Upper lobe of left lung (tissue), 4 donors: Measurements from ENCODE around the gene SUPT4H1.

Experiments
- CTCF ChIP-seq, 6 experiments: fragments of 450-650 bp in 4 of 6; fragments of 200-600 bp in 2 of 6; sonication (generic) in 2 of 6; IDR thresholded peaks; one replicate each; pipeline ENCODE4 v1.5.1; 2016 to 2019; ENCODE audit warnings: antibody characterized with exemption in 6 of 6
- EP300 ChIP-seq, 4 donors: sonication (generic); formaldehyde crosslinking; IDR thresholded peaks; one replicate each; pipeline ENCODE4 v1.5.1; 2017; ENCODE audit warnings: antibody characterized with exemption in 4 of 4, control low read depth in 2 of 4
- POLR2A ChIP-seq, 4 donors: fragments of 450-650 bp; IDR thresholded peaks; one replicate each; pipeline ENCODE4 v1.5.1; 2016 to 2017; ENCODE audit warnings: antibody characterized with exemption in 4 of 4, mild to moderate bottlenecking in 2 of 4
- POLR2AphosphoS5 ChIP-seq, 2 donors: sonication (generic); formaldehyde crosslinking; IDR thresholded peaks; one replicate each; pipeline ENCODE4 v1.5.1; 2017; ENCODE audit warnings: antibody characterized with exemption in 2 of 2

DNA sequence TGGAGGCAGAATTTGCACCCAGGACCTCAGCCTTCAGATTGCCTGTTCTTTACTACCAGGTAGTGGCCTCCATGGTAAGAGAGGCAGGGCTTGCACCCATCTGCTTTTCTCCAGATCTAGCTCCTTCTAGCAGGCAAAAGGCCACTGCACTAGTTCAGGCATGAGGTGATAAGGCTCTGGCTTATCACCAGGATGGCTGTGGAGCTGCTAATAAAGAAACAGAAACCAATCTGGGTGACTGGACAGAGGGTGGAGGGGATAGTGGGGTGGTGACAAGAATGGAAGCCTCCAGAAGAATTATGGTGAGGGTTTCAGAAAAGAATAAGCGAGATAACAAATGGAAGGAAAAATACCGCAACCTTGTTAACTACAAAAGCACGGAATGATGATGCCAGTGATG is 15.5 kb upstream of the SUPT4H1 start:
- TF ChIP-seq CTCF (IDR thresholded peaks at IDR 0.05) (no peak), POLR2AphosphoS5 (IDR thresholded peaks at IDR 0.05) (no peak), EP300 (IDR thresholded peaks at IDR 0.05) (no peak), POLR2A (IDR thresholded peaks at IDR 0.05) (no peak)
